Progenitor cell of endocrine pancreas (in vitro differentiated cells): ENCODE results near the gene APBA1. TPM values are rescaled to one million over a fixed set of nuclear protein-coding genes. Genes with fewer than 3 reads are reported as not detected.

Source experiments
- DNase-seq: peaks from one replicate; pipeline ENCODE4 v3.0.0; 2021; ENCODE audit warnings: low spot score; ENCODE audit not compliant: unreplicated experiment
- H3K27ac Mint-ChIP-seq: 2 replicates; pipeline ENCODE4 v1.8.0; 2021; ENCODE audit warnings: mild to moderate bottlenecking, moderate library complexity, mixed read lengths
- H3K27me3 Mint-ChIP-seq: 2 replicates; pipeline ENCODE4 v1.8.0; 2021; ENCODE audit warnings: mixed read lengths
- H3K36me3 Mint-ChIP-seq: 2 replicates; pipeline ENCODE4 v1.8.0; 2022; ENCODE audit warnings: mixed read lengths; ENCODE audit not compliant: insufficient read depth
- H3K4me1 Mint-ChIP-seq: 2 replicates; pipeline ENCODE4 v1.8.0; 2021; ENCODE audit warnings: low read depth, mixed read lengths
- H3K4me3 Mint-ChIP-seq: 2 replicates; pipeline ENCODE4 v1.8.0; 2021; ENCODE audit warnings: low read depth, mild to moderate bottlenecking, moderate library complexity, mixed read lengths
- H3K9me3 Mint-ChIP-seq: 2 replicates; pipeline ENCODE4 v1.8.0; 2021; ENCODE audit warnings: low read depth, mixed read lengths
- long read RNA-seq: library from polyadenylated mRNA; unstranded; transcript quantifications from one replicate; pipeline ENCODE4 v2.0.0, GENCODE V29; 2020
- total RNA-seq: library from RNA; stranded (reverse); gene quantifications from 2 replicates; pipeline ENCODE4 v1.2.1, GENCODE V29; 2021
- TF ChIP-seq, protein P1 (sequence below): fragments of 200-600 bp; sonication (generic); IDR thresholded peaks from one replicate; pipeline ENCODE4 v1.5.0; 2021; ENCODE audit warnings: antibody characterized with exemption, mild to moderate bottlenecking; ENCODE audit not compliant: unreplicated experiment

APBA1 gene
- 1.8 and 1.9 TPM in 2 replicates for total RNA-seq
- long read RNA-seq, partial matches to known transcripts = 0 of 1 reads
- long read RNA-seq, other reads (novel, unspliced or antisense) = 1 of 1 reads

DNA sequence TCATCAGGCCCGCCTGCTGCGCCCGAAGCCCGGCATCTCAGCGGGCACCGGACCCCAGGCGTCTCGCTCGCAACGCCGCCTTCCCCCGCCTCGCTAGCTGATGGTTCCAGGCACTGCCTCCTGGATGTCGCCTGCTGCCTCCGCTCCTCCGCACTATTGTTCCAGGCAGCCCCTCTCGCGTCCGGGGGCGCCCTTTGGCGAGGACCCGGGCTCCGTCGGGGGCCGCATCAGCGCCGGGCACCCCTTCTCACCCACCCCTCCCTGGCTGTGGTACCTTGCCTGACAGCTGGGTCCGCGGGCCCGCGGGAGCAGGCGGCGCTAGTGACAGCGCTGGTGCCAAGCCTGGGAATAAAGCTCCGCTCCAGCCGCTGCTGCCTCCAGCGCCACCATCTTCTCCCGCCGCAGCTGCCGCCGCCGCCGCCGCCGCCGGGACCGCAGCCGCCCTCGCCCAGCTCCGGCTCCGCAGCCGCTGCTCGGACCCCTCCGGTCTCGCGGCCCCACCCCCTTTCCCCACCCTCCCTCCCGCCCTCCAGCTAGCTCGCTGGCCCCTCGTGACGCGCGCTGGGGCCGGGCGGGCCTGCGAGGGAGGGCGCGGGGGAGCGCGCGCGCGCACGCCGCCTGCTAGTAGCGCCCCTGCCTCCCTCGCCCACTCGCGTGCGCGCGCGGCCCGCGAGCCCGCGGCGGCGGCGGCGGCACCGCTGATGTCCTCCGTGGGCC lies at the start of gene APBA1:
TSS of gene APBA1 (minus strand) at position 493 of the 717 bp plus-strand sequence.
- Mint-ChIP-seq H3K27me3 (peaks cover 2% of the 10 kb centered on the region), H3K4me3 (peak within 1 kb of the TSS; percentile 76), H3K4me1 (peaks cover 7% of the 10 kb centered on the region), H3K9me3 (no peaks in the 10 kb centered on the region), H3K36me3 (no peaks in the 10 kb centered on the region), H3K27ac (peak within 1 kb of the TSS; percentile 50)
- TF ChIP-seq, protein P1, sequence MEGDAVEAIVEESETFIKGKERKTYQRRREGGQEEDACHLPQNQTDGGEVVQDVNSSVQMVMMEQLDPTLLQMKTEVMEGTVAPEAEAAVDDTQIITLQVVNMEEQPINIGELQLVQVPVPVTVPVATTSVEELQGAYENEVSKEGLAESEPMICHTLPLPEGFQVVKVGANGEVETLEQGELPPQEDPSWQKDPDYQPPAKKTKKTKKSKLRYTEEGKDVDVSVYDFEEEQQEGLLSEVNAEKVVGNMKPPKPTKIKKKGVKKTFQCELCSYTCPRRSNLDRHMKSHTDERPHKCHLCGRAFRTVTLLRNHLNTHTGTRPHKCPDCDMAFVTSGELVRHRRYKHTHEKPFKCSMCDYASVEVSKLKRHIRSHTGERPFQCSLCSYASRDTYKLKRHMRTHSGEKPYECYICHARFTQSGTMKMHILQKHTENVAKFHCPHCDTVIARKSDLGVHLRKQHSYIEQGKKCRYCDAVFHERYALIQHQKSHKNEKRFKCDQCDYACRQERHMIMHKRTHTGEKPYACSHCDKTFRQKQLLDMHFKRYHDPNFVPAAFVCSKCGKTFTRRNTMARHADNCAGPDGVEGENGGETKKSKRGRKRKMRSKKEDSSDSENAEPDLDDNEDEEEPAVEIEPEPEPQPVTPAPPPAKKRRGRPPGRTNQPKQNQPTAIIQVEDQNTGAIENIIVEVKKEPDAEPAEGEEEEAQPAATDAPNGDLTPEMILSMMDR = peak; percentile 16
- peak; percentile 27 for DNase-seq

DNA sequence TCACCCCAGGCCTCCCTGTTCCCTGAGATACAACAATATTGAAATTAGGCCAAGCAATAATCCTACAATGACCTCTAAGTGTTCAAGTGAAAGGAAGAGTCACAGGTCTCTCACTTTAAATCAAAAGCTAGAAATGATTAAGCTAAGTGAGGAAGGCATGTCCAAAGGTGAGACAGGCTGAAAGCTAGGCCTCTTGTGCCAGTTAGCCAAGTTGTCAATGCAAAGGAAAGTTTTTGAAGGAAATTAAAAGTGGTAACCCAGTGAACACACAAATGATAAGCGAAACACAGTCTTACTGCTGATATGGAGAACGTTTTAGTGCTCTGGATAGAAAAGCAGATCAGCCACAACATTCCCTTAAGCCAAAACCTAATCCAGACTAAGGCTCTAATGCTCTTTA lies 47.8 kb upstream of the APBA1 start:
- Mint-ChIP-seq H3K9me3 (peaks cover 7% of the 10 kb centered on the region), H3K36me3 (peaks cover 50% of the 10 kb centered on the region), H3K4me1 (peaks cover 12% of the 10 kb centered on the region), H3K27ac (peak overlapping the region; percentile 41), H3K27me3 (no peaks in the 10 kb centered on the region), H3K4me3 (no peak overlapping the region)
- TF ChIP-seq, protein P1 = no peak
- DNase-seq = no peak

DNA sequence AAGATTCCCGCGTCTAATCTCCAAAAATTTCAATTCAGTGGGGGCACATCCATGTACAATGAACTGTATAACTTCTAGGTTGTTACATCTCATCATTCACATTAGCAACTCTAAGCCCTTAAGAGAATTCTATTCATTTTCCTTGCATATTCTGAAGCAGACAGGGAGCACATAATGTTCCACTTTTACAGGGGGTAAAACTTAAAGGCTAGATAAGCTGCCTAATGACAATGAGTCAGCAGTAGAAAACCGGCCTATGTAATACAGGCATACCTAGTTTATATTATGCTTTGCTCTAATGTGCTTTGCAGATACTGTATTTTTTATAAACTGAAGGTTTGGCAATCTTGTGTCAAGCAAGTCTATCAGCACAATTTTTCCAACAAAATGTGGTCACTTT lies 47.2 kb upstream of the APBA1 start:
- H3K4me1 Mint-ChIP-seq = peaks cover 12% of the 10 kb centered on the region
- H3K36me3 Mint-ChIP-seq = peaks cover 50% of the 10 kb centered on the region
- H3K4me3 Mint-ChIP-seq = no peak overlapping the region
- peaks cover 7% of the 10 kb centered on the region for H3K9me3 Mint-ChIP-seq
- H3K27me3 Mint-ChIP-seq = no peaks in the 10 kb centered on the region
- TF ChIP-seq, protein P1 = no peak
- DNase-seq = no peak
- no peak overlapping the region for H3K27ac Mint-ChIP-seq

DNA sequence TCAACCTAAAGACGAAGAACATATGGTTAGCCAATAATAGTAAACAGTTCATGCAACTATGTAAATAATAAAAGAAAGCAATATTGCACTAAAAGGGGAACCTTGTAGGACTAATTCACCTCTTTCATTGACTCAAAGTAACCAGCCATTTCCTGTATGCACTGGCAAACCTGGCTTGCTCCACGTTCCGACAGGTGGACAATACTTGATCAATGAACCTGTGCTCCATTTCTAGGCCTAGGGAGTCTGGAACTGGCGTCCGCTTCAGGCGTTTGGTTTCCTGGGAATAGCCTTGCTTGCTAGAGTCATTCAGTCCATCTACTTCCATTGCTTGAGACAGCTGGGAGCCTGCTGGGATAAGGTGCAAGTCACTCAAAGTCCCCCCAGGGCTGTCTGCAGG lies 46.0 kb upstream of the APBA1 start:
- no peak overlapping the region for H3K4me3 Mint-ChIP-seq
- DNase-seq = no peak
- H3K4me1 Mint-ChIP-seq = peaks cover 12% of the 10 kb centered on the region
- H3K27ac Mint-ChIP-seq = peak overlapping the region; percentile 61
- H3K36me3 Mint-ChIP-seq = peaks cover 46% of the 10 kb centered on the region
- no peaks in the 10 kb centered on the region for H3K27me3 Mint-ChIP-seq
- TF ChIP-seq, protein P1 = no peak
- peaks cover 7% of the 10 kb centered on the region for H3K9me3 Mint-ChIP-seq

DNA sequence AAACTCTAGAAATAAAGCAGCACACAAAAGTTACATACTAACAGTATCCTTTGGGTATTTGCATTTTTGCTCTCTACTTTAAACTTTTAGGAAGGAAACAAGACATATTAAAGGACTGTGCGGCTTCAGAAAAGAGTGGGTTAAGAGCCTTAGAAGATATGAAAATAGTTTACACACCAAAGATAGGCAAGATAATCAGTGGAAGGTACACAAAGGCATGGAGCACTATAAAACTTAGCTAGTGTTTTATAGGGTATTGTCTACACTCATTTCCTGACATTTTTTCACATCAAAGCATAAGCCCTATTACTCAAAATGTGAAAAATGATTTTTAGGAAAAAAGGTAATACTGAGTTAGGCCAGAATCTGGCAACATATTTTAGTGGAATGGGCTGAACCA lies 43.7 kb upstream of the APBA1 start:
- H3K4me3 Mint-ChIP-seq = no peak overlapping the region
- DNase-seq = no peak

More for the DNA sequence above, 43.7 kb upstream of the APBA1 start:
- Mint-ChIP-seq H3K4me1 (peaks cover 12% of the 10 kb centered on the region), H3K27ac (no peak overlapping the region), H3K9me3 (peaks cover 2% of the 10 kb centered on the region), H3K36me3 (peaks cover 35% of the 10 kb centered on the region), H3K27me3 (no peaks in the 10 kb centered on the region)
- TF ChIP-seq, protein P1 = no peak
